Central memory CD4-positive, alpha-beta T cell (primary cell): ENCODE measurements around the gene CACNG5.
"Not testable (repeated sequence)": the region's sequence is repeated elsewhere in the genome, so short reads cannot be mapped to it uniquely, and the experiment has no call there.

ENCODE experiments used
- DNase-seq: peaks from one replicate; pipeline ENCODE4 v3.0.0; 2022

Gene CACNG5

GRCh38 chr17:66855204-66855603, 20.3 kb downstream of the CACNG5 start:
- DNase-seq, result no peak

- DNase-seq, result no peak
Observed at GRCh38 chr17:66858226-66859083, 23.5 kb downstream of the CACNG5 start.

GRCh38 chr17:66859353-66859752, 24.4 kb downstream of the CACNG5 start:
- no peak for DNase-seq

DNA sequence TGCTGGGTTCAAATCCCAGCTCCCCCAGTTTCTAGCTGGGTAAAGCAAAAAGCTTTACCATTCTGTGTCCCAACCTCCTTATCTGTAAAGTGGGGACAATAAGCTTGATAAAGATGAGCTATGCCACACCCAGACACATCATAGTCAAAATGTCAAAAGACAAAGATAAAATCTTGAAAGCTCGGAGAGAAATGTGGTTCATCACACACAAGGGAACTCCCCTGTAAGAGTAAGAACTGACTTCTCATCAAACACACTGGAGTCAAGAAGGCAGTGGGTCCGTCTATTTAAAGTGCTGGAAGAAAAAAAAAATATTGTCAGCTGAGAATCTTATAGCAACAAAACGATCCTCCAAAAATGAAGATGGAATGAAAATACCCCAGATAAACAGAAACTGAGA, 25.3 kb downstream of the CACNG5 start:
- no peak for DNase-seq

DNA sequence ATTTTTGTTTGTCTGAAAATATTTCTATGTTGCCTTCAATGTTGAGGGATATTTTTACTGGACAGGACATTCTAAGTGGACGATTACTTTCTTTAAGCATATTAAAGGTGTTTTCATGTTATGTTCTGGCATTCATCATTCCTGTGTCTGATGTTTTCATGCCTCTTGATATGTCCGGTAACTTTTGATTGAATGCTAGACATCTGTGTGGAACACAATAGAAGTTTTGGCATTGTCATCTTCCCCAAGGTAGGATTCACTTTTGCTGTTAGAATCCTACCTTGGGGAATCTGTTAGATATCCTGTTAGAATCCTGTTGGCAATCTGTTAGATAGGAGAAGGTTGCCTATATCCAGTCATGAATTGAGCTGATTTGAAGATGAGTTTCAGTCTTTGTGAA, 28.9 kb downstream of the CACNG5 start:
- no peak for DNase-seq

DNA sequence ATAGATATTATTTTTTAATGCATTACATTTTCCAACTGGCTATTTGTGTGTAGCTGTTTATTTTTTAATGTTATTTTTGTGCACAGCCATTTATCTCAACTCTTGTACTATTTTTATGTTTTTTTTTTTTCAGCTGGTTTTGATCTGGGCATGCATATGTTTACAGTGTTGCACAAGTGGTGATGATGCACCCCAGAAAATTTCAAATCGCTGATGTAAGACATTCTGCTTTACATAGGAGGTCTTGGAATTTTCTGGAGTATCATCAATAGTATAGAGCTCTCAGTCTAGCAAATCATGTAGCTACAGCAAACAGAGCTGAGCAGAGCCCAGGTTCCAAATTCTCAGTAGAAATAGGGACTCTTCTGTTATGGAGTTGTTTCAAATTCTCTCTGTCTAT, 30.2 kb downstream of the CACNG5 start:
- DNase-seq, result no peak

GRCh38 chr17:66873962-66874361, 39.0 kb downstream of the CACNG5 start:
- DNase-seq, result no peak

DNA sequence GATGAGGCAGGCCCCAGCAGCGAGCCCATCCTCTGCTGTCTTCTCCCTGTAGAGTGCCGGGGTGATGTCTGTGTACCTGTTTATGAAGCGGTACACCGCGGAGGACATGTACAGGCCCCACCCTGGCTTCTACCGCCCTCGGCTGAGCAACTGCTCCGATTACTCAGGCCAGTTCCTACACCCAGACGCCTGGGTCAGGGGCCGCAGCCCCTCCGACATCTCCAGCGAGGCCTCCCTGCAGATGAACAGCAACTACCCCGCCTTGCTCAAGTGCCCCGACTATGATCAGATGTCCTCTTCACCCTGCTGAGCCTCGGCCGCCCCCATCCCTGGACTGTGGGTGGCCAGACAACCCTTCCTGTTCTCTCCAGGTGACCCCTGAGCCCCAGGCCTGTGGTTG, 50.0 kb downstream of the CACNG5 start:
- no peak for DNase-seq

DNA sequence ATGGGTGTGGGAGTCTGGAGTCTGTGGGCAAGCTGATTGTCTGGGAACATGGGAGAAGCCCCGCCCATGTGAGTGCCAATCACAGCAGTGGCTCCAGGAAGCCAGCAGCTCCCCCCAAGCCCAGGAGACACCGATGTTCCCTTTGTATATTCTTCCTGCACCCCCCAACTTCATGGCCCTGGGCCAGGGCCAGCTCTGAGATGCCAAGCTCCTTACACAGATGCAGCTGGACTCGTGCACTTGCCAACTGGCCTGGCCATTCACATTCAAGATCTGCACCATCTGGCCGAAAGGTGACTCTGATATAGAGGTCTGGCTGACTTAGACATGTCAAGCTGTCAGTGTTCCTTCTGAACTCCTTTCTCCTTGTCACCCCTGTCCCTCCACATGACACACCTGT, 50.5 kb downstream of the CACNG5 start:
- no peak for DNase-seq

- no peak for DNase-seq
Observed at GRCh38 chr17:66889480-66890230, 54.7 kb downstream of the CACNG5 start.

- no peak for DNase-seq
Observed at GRCh38 chr17:66892246-66892645, 57.3 kb downstream of the CACNG5 start.

DNA sequence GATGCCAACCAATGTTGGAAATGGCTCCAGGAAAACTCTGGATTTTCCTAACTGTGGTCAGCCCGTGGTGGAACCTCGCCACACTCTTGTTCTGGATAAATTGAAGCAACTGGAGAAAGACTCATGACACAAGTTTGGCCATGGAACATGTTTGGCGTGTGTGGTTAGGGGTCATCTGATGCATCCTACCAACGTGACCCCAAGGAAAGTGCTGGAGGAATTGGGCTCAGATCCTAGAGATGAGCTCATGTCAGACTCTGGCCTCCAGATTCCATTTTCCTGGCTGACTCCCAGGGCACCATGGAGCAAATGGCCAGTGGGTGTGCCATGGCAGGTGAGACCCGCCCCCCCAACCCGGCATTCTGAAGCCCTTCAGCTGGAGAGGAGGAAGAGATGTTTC, 58.5 kb downstream of the CACNG5 start:
- no peak for DNase-seq

- DNase-seq, result no peak
Observed at GRCh38 chr17:66893863-66894262, 58.9 kb downstream of the CACNG5 start.

- DNase-seq, result no peak
Observed at GRCh38 chr17:66897141-66897540, 62.2 kb downstream of the CACNG5 start.

DNA sequence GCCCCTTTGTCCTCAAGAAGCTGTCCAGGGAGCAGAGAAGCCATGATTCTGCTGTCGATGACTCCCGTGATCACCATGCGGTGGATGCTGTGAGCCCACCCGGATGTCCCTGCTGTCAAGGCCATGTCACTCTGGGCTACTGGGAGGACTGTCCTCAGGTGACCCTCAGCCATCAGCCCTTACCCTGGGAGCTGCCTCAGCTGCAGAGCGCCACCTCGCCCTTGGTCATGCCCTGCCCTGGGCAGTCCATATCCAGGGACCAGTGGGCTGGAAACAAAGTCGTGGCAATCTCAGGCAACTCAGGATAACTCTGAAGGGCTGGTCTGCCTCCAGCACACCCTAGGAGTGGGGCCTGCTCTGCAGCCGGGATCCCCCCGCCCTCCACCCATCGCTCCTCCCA, 63.6 kb downstream of the CACNG5 start:
- DNase-seq, result no peak

- DNase-seq, result no peak
Observed at GRCh38 chr17:66900126-66901010, 65.5 kb downstream of the CACNG5 start.

- not testable (repeated sequence) for DNase-seq
Observed at GRCh38 chr17:66903296-66903695, 68.4 kb downstream of the CACNG5 start.

DNA sequence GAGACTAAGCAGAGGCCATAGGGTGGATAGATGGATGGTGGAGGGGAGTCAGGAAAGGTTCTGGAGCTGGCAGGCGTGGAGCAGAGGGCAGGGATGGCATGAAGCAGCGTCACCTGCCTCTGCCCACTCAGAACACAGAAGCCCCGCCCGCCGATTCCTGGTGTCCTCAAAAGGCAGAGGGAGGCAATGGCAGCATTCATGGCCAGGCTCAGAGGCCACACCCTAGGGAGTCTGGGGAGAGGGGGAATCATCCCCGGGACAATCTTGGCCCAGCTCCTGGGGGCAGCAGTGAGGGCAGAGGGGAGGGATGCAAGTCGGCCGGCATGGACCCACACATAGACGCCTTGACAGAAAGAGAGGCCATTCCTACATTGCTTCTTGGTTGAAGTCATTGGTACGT, 68.9 kb downstream of the CACNG5 start:
- no peak for DNase-seq

DNA sequence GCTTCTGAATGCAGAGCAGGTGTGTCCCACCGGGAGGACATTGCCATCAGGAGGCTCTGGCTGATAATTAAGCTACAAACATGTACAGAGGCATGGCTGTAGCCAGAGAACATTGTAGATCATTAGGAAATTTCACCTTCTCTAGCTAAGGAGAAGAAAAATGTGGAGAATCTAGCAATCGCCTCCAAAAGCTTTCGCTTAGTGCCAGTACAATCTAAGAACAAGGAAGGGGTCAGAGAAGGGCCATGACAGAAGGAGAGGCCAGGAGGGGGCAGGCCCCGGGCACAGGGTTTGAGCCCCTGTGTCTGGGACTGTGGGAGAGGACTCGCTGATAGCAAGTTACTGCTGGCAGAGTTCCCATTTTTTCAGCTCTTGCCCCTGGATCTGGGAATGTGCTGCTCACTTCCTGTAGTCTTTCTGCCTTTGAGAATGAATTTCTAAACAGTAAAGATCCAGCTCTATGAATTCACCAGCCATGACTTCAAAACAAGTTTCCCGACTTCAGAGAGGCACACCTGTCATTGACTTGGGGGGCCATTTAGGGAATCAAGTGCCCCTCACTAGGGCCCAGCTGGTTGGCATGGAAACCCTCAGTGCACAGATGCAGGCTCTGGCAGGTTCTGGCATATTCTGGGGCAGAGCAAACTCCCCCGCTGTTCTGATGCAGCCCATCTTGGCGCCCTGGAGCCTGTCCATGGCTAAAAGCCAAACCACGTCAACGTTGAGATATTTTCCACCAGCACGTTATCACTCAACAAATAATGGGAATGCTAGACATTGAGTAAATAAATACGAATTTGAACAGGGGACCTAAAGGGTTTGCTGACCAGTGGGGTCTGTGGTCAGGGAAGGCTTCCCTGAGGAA, 70.1 kb downstream of the CACNG5 start:
- DNase-seq, result no peak

GRCh38 chr17:66906321-66907278, 71.7 kb downstream of the CACNG5 start:
- peak; percentile 43 for DNase-seq

DNA sequence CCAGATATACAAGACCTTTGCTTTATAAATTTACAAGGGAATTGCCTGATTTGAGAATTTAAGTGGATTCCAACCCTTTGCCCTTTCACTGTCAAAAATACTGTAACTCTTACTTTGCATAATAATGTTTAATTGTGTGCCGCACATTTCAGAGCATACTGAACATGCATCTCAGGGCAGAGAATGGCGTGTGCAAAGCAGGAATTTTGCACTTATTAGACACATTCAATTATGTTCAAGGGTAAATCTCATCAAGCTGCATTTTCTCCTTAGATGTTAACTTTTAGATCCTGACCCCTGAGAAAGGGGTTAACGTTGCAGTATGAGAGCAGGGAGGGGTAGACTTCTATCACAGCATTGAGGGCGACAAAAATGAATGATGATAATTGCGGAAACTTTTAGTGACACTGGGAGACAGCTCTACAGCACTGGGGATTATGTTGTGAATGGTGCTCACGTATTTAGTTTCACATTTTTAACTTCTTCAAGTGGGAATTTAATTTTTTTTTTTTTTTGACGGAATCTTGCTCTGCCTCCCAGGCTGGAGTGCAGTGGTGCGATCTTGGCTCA, 75.0 kb downstream of the CACNG5 start:
- no peak for DNase-seq
